Breast epithelium (tissue), 4 donors: ENCODE results near the gene AURKAIP1. TPM values are rescaled to one million over a fixed set of nuclear protein-coding genes. Genes with fewer than 3 reads are reported as not detected.
"Not testable (repeated sequence)": the region's sequence is repeated elsewhere in the genome, so short reads cannot be mapped to it uniquely, and the experiment has no call there.

Source experiments
- DNase-seq, 2 donors: peaks; one replicate each; pipeline ENCODE4 v3.0.0-alpha.2; 2019; ENCODE audit warnings: low spot score in 2 of 2
- H3K27ac ChIP-seq, 2 donors: fragments of 200-600 bp; sonication (generic) in 1 of 2; one replicate each; pipeline ENCODE4 v1.5.1; 2016 to 2019; ENCODE audit warnings: mild to moderate bottlenecking in 1 of 2
- H3K27me3 ChIP-seq, 2 donors: fragments of 200-600 bp; sonication (generic) in 1 of 2; one replicate each; pipeline versions ENCODE4 v1.5.1 to v1.6.0; 2017 to 2019; ENCODE audit warnings: control low read depth in 1 of 2, mild to moderate bottlenecking in 1 of 2
- H3K36me3 ChIP-seq: fragments of 200-600 bp; one replicate; pipeline ENCODE4 v1.5.1; 2019
- H3K4me1 ChIP-seq, 2 donors: fragments of 200-600 bp; sonication (generic); one replicate each; pipeline ENCODE4 v1.5.1; 2016 to 2019; ENCODE audit warnings: control low read depth in 1 of 2
- H3K4me3 ChIP-seq, 3 donors: fragments of 200-600 bp; sonication (generic); 1 replicate in 2 of 3; 2 replicates in 1 of 3; pipeline ENCODE4 v1.5.1; 2016 to 2019; ENCODE audit warnings: mild to moderate bottlenecking in 3 of 3, moderate library complexity in 2 of 3
- H3K9me3 ChIP-seq, 2 donors: fragments of 200-600 bp; sonication (generic) in 1 of 2; one replicate each; pipeline ENCODE4 v1.5.1; 2016 to 2019; ENCODE audit warnings: control low read depth in 1 of 2
- POLR2A ChIP-seq: fragments of 450-650 bp; IDR thresholded peaks from one replicate; pipeline ENCODE4 v1.6.1; 2016; ENCODE audit warnings: antibody characterized with exemption, mild to moderate bottlenecking, moderate library complexity
- POLR2AphosphoS5 ChIP-seq, 3 donors: sonication (generic); formaldehyde crosslinking; IDR thresholded peaks; one replicate each; pipeline ENCODE4 v1.6.1; 2017; ENCODE audit warnings: antibody characterized with exemption in 3 of 3
- intact Hi-C: fragments of 100-400 bp; cut with DNase I; formaldehyde crosslinking; loops from one replicate; pipeline ENCODE4 v1.15.1; 2023; ENCODE audit warnings: low total_unique reads
- total RNA-seq, 3 donors: library from RNA; depleted of rRNA; stranded (reverse); fragments of >200 nt; gene quantifications; one replicate each; pipeline ENCODE4 v1.1.0, GENCODE V29; 2016
- TF ChIP-seq, protein P1 (sequence below), 3 donors: fragments of 450-650 bp; IDR thresholded peaks; one replicate each; pipeline ENCODE4 v1.5.1; 2016 to 2017; ENCODE audit warnings: antibody characterized with exemption in 3 of 3, mild to moderate bottlenecking in 3 of 3, moderate library complexity in 3 of 3

The AURKAIP1 gene
- total RNA-seq, 3 donors from 2014 or later: 91.3 to 116 (median 99.6) TPM

DNA sequence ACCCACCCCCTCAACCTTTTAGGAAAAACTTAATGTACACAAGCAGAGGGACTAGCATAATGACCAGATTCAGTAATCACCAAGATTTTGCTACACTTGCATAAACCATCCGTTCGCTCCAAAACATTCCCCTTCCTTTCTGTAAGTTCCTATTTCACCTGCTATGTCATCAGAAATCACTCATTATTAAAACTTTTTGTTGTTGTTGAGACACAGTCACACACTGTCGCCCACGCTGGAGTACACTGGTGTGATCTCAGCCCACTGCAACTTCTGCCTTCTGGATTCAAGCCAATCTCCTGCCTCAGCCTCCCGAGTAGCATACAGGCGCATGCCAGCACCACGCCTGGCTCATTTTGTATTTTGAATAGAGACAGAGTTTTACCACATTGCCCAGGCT, 28.6 kb upstream of the AURKAIP1 start:
- no peaks in the 10 kb centered on the region for H3K36me3 ChIP-seq
- H3K27me3 ChIP-seq: no peaks in the 10 kb centered on the region
- H3K4me1 ChIP-seq: peaks cover 5 to 16% of the 10 kb centered on the region in 2 donors
- no peak for TF ChIP-seq POLR2A
- TF ChIP-seq, protein P1, sequence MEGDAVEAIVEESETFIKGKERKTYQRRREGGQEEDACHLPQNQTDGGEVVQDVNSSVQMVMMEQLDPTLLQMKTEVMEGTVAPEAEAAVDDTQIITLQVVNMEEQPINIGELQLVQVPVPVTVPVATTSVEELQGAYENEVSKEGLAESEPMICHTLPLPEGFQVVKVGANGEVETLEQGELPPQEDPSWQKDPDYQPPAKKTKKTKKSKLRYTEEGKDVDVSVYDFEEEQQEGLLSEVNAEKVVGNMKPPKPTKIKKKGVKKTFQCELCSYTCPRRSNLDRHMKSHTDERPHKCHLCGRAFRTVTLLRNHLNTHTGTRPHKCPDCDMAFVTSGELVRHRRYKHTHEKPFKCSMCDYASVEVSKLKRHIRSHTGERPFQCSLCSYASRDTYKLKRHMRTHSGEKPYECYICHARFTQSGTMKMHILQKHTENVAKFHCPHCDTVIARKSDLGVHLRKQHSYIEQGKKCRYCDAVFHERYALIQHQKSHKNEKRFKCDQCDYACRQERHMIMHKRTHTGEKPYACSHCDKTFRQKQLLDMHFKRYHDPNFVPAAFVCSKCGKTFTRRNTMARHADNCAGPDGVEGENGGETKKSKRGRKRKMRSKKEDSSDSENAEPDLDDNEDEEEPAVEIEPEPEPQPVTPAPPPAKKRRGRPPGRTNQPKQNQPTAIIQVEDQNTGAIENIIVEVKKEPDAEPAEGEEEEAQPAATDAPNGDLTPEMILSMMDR (IDR thresholded peaks at IDR 0.05): no peak
- no peak for TF ChIP-seq POLR2AphosphoS5 (IDR thresholded peaks at IDR 0.05)
- H3K9me3 ChIP-seq: no peaks in the 10 kb centered on the region
- H3K4me3 ChIP-seq: no peak overlapping the region
- intact Hi-C loops: no loop called here
- no peak for DNase-seq
- no peak overlapping the region for H3K27ac ChIP-seq

DNA sequence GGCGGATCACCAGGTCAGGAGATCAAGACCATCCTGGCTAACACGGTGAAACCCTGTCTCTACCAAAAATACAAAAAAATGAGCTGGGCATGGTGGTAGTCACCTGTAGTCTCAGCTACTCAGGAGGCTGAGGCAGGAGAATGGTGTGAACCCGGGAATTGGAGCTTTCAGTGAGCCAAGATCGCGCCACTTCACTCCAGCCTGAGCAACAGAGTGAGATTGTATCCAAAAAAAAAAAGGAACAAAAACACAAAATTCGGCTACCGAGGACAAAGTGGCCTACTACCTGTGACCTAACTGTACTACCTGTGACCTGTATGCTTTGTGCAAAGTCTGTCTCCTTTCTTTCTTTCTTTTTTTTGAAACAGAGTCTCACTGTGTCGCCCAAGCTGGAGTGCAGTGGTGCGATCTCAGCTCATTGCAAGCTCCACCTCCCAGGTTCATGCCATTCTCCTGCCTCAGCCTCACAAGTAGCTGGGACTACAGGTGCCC, 27.9 kb upstream of the AURKAIP1 start:
- DNase-seq, H3K4me3 ChIP-seq, intact Hi-C loops, H3K27me3 ChIP-seq, H3K9me3 ChIP-seq, H3K27ac ChIP-seq, H3K36me3 ChIP-seq: not testable (repeated sequence)
- peaks cover 5 to 22% of the 10 kb centered on the region in 2 donors for H3K4me1 ChIP-seq

DNA sequence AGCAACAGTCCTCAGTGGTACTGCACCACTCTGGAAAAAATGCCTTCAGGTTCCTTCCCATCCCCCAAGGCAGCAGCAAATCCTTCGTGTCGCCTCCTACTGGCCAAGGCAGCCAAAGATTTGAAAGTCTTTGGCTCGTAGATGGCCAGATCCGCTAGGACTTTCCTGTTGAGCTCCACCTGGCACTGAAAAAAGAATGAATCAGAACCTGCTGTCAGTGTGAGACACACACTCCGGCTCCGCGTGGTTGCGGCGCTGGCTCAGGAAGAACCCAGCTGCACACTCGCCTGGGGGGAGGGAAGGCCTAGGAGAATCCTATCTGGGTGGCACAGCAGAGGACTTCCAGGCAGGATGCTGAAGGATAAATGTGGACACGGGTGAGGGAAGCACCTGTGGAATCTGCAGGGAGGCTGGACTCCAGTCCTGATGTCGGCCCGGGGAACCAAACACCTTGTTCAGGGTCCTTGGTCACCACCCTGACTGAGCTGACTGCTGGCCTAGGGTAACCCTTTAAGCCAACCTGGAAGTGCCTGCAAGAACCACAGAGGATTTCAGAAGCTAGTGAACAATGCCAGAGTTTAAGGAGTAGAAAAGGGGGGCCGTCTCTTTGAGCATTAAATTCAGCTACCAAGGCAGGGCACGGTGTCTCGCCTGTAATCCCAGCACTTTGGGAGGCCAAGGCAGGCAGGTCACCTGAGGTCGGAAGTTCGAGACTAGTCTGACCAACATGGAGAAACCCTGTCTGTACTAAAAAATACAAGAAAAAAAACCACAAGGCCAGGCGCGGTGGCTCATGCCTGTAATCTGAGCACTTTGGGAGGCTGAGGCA, 27.3 kb upstream of the AURKAIP1 start:
- DNase-seq: no peak
- no peaks in the 10 kb centered on the region for H3K27me3 ChIP-seq
- no peak overlapping the region for H3K4me3 ChIP-seq
- no peaks in the 10 kb centered on the region for H3K36me3 ChIP-seq
- TF ChIP-seq, protein P1 (IDR thresholded peaks at IDR 0.05): no peak
- H3K4me1 ChIP-seq: peaks cover 5 to 25% of the 10 kb centered on the region in 2 donors
- no peak overlapping the region for H3K27ac ChIP-seq
- no peaks in the 10 kb centered on the region for H3K9me3 ChIP-seq
- intact Hi-C loops: no loop called here

DNA sequence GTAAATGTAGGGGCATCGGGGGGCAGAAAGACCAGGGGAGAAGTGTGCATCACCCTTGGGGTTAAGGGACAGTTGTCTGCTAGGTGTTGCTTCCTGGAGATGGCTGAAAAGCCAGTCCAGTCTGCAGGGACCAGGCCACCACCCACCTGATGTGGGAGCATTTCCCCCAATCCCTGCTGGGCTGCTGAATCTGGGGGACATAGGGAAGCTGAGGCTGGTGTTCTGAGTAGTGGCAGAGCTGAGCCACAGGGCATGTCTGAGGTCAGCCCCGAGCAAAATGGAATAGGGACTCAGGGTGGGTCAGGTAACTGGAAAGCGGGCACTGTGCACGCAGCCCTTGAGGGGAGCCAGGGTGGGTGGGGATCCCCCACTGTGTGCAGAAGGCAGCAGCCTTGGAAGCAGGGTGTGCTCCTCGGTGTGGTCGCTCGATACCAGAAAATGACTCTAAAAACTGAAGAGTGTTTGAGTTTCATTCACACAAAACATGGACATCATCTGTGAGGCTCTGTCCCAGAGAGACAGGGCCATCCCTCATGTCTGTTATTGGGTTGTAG, 26.5 kb upstream of the AURKAIP1 start:
- Histone ChIP-seq H3K4me1 (peaks cover 5 to 25% of the 10 kb centered on the region in 2 donors), H3K27ac (no peak overlapping the region), H3K9me3 (no peaks in the 10 kb centered on the region), H3K4me3 (no peak overlapping the region), H3K36me3 (no peaks in the 10 kb centered on the region), H3K27me3 (no peaks in the 10 kb centered on the region)
- DNase-seq: no peak
- TF ChIP-seq, protein P1 (IDR thresholded peaks at IDR 0.05): no peak
- TF ChIP-seq POLR2A (no peak), POLR2AphosphoS5 (IDR thresholded peaks at IDR 0.05) (no peak)
- intact Hi-C loops: no loop called here

DNA sequence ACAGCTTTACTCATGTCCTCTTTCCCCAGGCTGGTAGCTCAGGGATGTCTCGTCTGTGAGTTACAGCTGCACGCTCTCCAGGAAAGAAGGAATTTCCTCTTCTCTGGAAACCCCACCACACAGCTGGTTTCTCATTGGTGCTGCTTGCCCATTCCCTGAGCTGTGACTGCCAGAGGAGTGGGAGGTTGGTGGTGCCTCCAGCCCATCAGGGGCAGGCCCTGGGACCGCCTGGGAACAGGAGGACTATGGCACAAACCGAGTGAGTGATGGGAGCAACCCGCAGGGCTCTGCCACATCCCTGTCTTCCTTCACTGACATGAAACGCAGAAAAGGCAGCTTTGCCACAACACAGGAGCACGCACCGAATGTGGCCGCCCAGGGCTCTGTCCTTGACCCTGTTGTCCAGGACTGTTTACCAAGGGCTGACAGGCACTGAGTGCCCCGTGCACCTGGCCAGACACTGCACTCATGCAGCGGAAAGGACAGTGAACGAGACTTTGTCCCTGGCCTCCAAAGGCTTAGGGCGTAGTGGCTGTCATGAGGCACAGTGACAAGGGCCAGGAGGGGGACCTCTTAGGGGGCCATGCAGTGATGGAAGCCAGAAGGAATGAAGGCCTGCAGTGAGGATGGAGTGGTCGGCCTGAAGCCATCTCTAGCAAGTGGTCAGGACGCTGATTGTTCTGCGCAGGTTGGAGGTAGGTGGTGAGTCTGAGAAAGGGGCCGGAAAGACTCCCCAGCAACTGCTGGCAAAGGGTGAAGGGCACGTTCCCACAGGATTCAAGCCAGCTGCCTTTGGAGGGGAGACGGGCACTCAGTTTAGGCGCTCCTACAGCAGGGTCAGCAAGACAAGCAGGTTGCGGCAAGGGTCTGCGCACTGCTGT, 25.8 kb upstream of the AURKAIP1 start:
- Histone ChIP-seq H3K4me3 (peak overlapping the region in 2 of 3 donors; percentile 94 to 99), H3K27me3 (no peaks in the 10 kb centered on the region), H3K9me3 (no peaks in the 10 kb centered on the region), H3K36me3 (no peaks in the 10 kb centered on the region), H3K27ac (peak overlapping the region; percentile 82 to 88), H3K4me1 (peaks cover 0 to 19% of the 10 kb centered on the region in 2 donors)
- intact Hi-C loops: no loop called here
- TF ChIP-seq POLR2AphosphoS5 (IDR thresholded peaks at IDR 0.05) (no peak), POLR2A (no peak)
- TF ChIP-seq, protein P1 (IDR thresholded peaks at IDR 0.05): no peak
- no peak for DNase-seq
